ENCODE measurements around the gene SIDT2.

DNA sequence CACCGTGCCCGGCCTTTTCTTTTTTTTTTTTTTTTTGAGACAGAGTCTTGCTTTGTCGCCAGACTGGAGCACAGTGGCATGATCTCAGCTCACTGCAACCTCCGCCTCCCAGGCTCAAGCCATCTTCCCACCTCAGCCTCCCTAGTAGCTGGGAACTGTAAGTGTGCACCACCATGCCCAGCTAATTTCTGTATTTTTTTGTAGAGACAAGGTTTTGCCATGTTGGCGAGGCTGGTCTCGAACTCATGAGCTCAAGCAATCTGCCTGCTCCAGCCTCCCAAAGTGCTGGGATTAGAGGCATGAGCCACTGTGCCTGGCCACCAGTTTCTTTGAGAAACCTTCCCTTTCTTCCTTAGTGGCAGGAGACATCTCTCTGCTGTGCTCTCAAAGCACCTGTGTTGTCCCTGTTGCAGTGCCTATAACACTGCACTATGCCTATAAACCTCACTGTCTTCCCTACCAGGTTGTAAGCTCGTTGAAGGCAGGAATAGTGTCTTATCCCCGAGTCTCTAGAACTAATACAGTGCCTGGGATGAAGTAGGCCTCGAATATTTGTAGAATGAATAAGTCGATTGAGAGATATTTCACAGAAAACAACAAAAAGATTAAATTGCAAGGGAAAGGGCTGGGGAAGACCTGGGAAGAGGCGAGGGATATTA, 34.3 kb downstream of the SIDT2 start:
- TF ChIP-seq EZH2phosphoT487 (IDR thresholded peaks at IDR 0.05; ENCODE audit: borderline replicate concordance) (no peak), CBX3 (IDR thresholded peaks at IDR 0.05; ENCODE audit: low read depth) (no peak), POLR2AphosphoS5 (IDR thresholded peaks at IDR 0.05; ENCODE audit: low read depth, low read length) (no peak), TCF7L2 (IDR thresholded peaks at IDR 0.05; ENCODE audit: borderline replicate concordance, extremely low read depth, insufficient read depth, insufficient read length) (no peak), CEBPB (IDR thresholded peaks at IDR 0.05; ENCODE audit: low read depth) (no peak)
- TF ChIP-seq, protein P1, sequence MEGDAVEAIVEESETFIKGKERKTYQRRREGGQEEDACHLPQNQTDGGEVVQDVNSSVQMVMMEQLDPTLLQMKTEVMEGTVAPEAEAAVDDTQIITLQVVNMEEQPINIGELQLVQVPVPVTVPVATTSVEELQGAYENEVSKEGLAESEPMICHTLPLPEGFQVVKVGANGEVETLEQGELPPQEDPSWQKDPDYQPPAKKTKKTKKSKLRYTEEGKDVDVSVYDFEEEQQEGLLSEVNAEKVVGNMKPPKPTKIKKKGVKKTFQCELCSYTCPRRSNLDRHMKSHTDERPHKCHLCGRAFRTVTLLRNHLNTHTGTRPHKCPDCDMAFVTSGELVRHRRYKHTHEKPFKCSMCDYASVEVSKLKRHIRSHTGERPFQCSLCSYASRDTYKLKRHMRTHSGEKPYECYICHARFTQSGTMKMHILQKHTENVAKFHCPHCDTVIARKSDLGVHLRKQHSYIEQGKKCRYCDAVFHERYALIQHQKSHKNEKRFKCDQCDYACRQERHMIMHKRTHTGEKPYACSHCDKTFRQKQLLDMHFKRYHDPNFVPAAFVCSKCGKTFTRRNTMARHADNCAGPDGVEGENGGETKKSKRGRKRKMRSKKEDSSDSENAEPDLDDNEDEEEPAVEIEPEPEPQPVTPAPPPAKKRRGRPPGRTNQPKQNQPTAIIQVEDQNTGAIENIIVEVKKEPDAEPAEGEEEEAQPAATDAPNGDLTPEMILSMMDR (IDR thresholded peaks at IDR 0.05 in 2 of 3, conservative IDR thresholded peaks at IDR 0.05 in 1 of 3; ENCODE audit: borderline replicate concordance in 1 of 3, insufficient read depth in 1 of 3, low read depth in 2 of 3, low read length in 2 of 3), result no peak
- TF ChIP-seq, protein P2, sequence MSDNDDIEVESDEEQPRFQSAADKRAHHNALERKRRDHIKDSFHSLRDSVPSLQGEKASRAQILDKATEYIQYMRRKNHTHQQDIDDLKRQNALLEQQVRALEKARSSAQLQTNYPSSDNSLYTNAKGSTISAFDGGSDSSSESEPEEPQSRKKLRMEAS (IDR thresholded peaks at IDR 0.05), result no peak
